GM06990 (cell line): ENCODE data around the gene TSC22D3.
"Not testable (repeated sequence)": the region's sequence is repeated elsewhere in the genome, so short reads cannot be mapped to it uniquely, and the experiment has no call there.

Source experiments
- DNase-seq: peaks from one replicate; pipeline ENCODE4 v3.0.0-alpha.2; 2011; ENCODE audit not compliant: insufficient read length; ENCODE audit errors: extremely low read depth
- H3K27me3 ChIP-seq: replicated peaks from 2 replicates; pipeline ENCODE4 v1.6.0; 2011; ENCODE audit warnings: low read length; ENCODE audit not compliant: control insufficient read depth, insufficient read depth
- H3K36me3 ChIP-seq: 2 replicates; pipeline ENCODE4 v1.5.1; 2011; ENCODE audit warnings: low read length; ENCODE audit not compliant: control insufficient read depth, insufficient read depth
- H3K4me3 ChIP-seq: replicated peaks from 2 replicates; pipeline ENCODE4 v1.5.1; 2011; ENCODE audit warnings: low read depth, mild to moderate bottlenecking, control low read depth, low read length
- TF ChIP-seq, protein P1 (sequence below): IDR thresholded peaks from 2 replicates; pipeline ENCODE4 v1.5.1; 2011; ENCODE audit warnings: low read length, control low read depth, mild to moderate bottlenecking, inconsistent platforms; ENCODE audit not compliant: insufficient read depth, poor library complexity, severe bottlenecking

The TSC22D3 gene

DNA sequence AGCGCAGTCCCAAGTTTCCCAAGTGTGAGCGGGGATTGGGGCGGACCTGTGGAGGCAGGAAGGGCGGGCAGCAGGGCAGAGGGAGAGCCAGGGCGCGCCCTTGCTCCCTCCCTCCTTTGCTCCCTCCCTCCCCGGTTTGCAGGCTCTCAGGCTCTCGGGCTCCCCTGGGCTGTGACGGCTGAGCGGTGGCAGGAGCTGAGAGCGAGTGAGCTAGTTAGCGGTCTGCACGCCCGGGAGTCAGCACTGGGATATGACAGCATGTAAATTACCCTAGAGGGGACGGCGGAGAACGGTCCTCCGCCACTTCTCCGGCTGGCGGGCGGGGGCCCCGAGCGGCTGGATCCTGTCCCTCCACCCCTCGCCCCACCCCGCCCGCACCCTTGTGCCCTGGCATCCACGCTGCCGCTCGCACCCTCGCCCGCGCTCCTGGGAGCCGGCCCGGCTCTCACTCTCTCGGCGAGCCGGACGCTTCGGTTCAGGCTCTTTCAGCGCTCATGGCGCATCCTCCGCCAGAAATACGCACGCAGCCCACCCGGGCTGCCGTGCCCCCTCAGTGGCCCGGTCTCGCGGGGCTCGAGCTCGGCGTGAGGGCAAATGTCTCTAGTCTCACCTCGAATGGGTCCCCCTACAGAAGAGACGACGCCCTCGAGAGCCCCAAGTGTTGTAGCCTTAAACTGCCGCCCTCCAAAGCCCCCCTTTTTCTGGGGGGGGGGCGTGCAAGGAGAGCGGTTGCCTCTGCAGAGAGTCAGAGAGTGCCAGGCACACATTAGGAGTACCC lies at the start of gene TSC22D3:
Gene TSC22D3, minus strand, starts transcription at position 54 of the 778 bp plus-strand sequence. CDS start 368 bp downstream, outside the sequence.
- DNase-seq = peak; percentile 34
- Histone ChIP-seq H3K27me3 (peaks cover 1% of the 10 kb centered on the region; the same call in 1 of the 2 replicates), H3K36me3 (no peaks in the 10 kb centered on the region), H3K4me3 (peak within 1 kb of the TSS; percentile 48)
- TF ChIP-seq, protein P1, sequence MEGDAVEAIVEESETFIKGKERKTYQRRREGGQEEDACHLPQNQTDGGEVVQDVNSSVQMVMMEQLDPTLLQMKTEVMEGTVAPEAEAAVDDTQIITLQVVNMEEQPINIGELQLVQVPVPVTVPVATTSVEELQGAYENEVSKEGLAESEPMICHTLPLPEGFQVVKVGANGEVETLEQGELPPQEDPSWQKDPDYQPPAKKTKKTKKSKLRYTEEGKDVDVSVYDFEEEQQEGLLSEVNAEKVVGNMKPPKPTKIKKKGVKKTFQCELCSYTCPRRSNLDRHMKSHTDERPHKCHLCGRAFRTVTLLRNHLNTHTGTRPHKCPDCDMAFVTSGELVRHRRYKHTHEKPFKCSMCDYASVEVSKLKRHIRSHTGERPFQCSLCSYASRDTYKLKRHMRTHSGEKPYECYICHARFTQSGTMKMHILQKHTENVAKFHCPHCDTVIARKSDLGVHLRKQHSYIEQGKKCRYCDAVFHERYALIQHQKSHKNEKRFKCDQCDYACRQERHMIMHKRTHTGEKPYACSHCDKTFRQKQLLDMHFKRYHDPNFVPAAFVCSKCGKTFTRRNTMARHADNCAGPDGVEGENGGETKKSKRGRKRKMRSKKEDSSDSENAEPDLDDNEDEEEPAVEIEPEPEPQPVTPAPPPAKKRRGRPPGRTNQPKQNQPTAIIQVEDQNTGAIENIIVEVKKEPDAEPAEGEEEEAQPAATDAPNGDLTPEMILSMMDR = no peak

DNA sequence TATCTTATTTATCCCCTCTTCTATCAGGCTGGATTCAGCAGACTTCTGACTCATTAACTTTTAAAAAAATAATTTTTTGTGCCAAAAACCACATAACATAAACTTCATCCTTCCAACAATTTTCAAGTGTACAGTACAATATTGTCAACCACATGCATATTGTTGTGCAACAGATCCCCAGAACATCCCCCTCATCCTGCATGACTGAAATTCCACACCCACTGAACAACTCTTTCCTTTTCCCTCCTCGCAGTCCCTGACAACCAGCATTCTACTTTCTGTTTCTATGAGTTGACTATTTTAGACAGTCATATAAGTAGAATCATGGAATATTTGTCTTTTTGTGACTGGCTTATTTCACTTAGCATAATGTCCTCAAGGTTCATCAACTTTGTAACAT lies 47.9 kb upstream of the TSC22D3 start:
- no peaks in the 10 kb centered on the region; the same call in 1 of the 2 replicates for H3K27me3 ChIP-seq
- TF ChIP-seq, protein P1 = no peak
- H3K4me3 ChIP-seq = no peak overlapping the region
- H3K36me3 ChIP-seq = no peaks in the 10 kb centered on the region
- no peak for DNase-seq

DNA sequence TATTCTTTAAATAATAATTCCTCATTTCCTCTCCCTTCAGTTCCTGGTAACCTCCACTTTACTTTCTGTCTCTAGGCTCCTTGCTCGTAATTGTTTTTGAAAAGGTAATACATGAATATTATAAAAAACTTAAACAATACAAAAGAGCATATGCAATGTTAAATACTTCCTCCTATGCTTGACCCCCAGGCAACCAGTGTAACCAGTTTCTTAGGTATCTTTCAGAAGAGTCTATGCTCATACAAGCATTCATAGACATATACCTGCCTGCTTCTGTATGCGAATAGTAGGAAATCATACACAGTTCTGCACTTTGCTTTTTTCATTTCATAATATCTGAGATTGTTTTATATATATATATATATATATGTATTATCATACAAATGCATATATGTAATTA lies 47.5 kb upstream of the TSC22D3 start:
- H3K36me3 ChIP-seq = no peaks in the 10 kb centered on the region
- DNase-seq = no peak
- H3K27me3 ChIP-seq = no peaks in the 10 kb centered on the region; the same call in 1 of the 2 replicates
- H3K4me3 ChIP-seq = no peak overlapping the region
- TF ChIP-seq, protein P1 = no peak

DNA sequence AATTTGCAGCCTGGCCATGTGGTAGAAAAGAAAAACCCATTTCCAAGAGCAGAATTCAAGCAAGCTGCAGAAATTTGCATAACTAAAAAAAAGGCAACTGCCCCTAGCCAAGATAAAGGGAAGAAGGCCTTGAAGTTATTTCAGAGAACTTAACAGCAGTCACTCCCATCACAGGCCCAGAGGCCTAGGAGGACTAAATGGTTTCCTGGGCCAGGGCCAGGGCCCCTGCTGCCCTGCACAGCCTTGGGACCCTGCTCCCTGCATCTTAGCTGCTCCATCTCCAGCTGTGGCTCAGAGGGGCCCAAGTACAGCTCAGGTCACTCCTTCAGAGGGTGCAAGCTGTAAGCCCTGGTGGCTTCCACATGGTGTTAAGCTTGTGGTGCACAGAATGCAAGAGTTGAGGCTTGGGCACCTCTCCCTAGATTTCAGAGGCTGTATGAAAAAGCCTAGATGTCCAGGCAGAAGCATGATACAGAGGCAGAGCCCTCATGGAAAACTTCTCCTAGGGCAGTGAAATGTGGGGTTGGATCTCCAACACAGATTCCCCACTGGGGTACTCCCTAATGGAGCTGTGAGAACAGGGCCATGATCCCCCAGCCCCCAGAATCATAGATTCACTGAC lies 43.4 kb upstream of the TSC22D3 start:
- no peak overlapping the region for H3K4me3 ChIP-seq
- no peaks in the 10 kb centered on the region for H3K36me3 ChIP-seq
- no peak for DNase-seq
- H3K27me3 ChIP-seq = no peaks in the 10 kb centered on the region
- TF ChIP-seq, protein P1 = no peak

DNA sequence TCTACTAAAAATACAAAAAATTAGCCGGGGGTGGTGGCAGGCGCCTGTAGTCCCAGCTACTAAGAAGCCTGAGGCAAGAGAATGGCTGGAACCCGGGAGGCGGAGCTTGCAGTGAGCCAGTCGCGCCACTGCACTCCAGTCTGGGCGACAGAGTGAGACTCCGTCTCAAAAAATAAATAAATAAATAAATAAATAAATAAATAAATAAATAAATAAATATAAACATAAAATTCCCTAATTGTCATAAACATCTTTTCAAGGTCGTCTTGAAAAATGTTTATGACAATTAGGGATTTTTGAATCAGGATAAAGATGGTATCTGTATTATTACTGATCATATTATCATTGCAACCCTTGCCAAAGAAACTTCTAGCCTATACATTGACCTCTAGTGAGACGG lies 34.5 kb upstream of the TSC22D3 start:
- H3K4me3 ChIP-seq = not testable (repeated sequence)

DNA sequence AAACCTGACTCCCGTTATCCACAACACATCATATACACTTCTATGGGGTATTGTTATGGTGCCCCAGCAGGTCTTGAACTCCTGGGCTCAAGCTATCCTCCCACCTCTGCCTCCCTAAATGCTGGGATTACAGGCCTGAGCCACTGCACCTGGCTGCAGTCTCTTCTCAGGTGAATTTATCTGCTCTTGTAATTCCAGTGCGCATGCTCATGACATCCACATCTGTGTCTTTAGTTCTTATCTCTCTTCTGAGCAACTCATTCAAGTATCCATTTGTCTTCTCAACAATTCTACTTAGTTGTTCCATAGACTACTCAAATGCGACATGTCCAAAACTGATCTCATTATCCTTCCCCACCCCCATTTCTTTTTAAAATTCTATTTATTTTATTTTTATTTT lies 29.6 kb upstream of the TSC22D3 start:
- TF ChIP-seq, protein P1 = no peak
- Histone ChIP-seq H3K27me3 (no peaks in the 10 kb centered on the region), H3K36me3 (no peaks in the 10 kb centered on the region), H3K4me3 (no peak overlapping the region)
- DNase-seq = no peak

More for the DNA sequence above, 34.5 kb upstream of the TSC22D3 start:
- not testable (repeated sequence) for DNase-seq, H3K36me3 ChIP-seq, H3K27me3 ChIP-seq
